SU-DHL-6 (cell line): ENCODE measurements around the gene SORCS2.

Experiments used
- H2AFZ ChIP-seq: fragments of 200-600 bp; sonication (generic); 2 replicates; pipeline ENCODE4 v1.6.1; 2014; ENCODE audit warnings: low read depth, mild to moderate bottlenecking, moderate library complexity, mixed read lengths, antibody characterized with exemption, low read length; ENCODE audit not compliant: severe bottlenecking
- H3F3A ChIP-seq: fragments of 200-600 bp; shearing (Covaris generic); 2 replicates; pipeline ENCODE4 v1.6.0; 2016; ENCODE audit warnings: antibody characterized with exemption, mild to moderate bottlenecking; ENCODE audit not compliant: insufficient read depth
- H3K27ac ChIP-seq: fragments of 200-600 bp; sonication (generic); 2 replicates; pipeline ENCODE4 v1.5.1; 2016; ENCODE audit warnings: low read depth, mild to moderate bottlenecking, low read length, moderate library complexity, mixed read lengths
- H3K27me3 ChIP-seq: fragments of 200-600 bp; sonication (generic), shearing (Covaris generic); 2 replicates; pipeline ENCODE4 v1.6.0; 2014; ENCODE audit warnings: mild to moderate bottlenecking, low read length
- H3K36me3 ChIP-seq: fragments of 200-600 bp; sonication (generic); 2 replicates; pipeline ENCODE4 v1.6.1; 2014; ENCODE audit warnings: mild to moderate bottlenecking, low read length, mixed read lengths
- H3K4me2 ChIP-seq: fragments of 300-600, 200-600 bp; shearing (Covaris generic), sonication (generic); 2 replicates; pipeline ENCODE4 v1.6.0; 2014; ENCODE audit warnings: low read length, low read depth, mild to moderate bottlenecking; ENCODE audit not compliant: poor library complexity, severe bottlenecking
- H3K4me3 ChIP-seq: fragments of 200-600 bp; sonication (generic); 2 replicates; pipeline ENCODE4 v1.5.1; 2014; ENCODE audit warnings: antibody characterized with exemption, low read length, mild to moderate bottlenecking, mixed read lengths; ENCODE audit not compliant: insufficient read depth, poor library complexity, severe bottlenecking
- H3K79me2 ChIP-seq: fragments of 200-600 bp; sonication (generic); 2 replicates; pipeline ENCODE4 v1.6.1; 2014; ENCODE audit warnings: mild to moderate bottlenecking, low read length, moderate library complexity; ENCODE audit not compliant: insufficient read depth
- H3K9ac ChIP-seq: fragments of 200-600 bp; sonication (generic); 2 replicates; pipeline ENCODE4 v1.7.0; 2014; ENCODE audit warnings: mild to moderate bottlenecking, low read length
- H3K9me2 ChIP-seq: fragments of 200-600 bp; sonication (generic); replicated peaks from 2 replicates; pipeline ENCODE4 v1.6.1; 2014; ENCODE audit warnings: low read length; ENCODE audit not compliant: insufficient read depth
- H3K9me3 ChIP-seq: fragments of 200-600 bp; sonication (generic); 2 replicates; pipeline ENCODE4 v1.6.1; 2014; ENCODE audit warnings: low read length, mixed read lengths; ENCODE audit not compliant: insufficient read depth
- H4K20me1 ChIP-seq: fragments of 200-600 bp; sonication (generic); 2 replicates; pipeline ENCODE4 v1.6.1; 2014; ENCODE audit warnings: low read depth, mild to moderate bottlenecking, antibody characterized with exemption, low read length, moderate library complexity, mixed read lengths
- CTCF ChIP-seq: fragments of 200-600 bp; sonication (generic); IDR thresholded peaks from one replicate; pipeline ENCODE4 v1.5.1; 2017; ENCODE audit warnings: antibody characterized with exemption, mild to moderate bottlenecking, low read length, moderate library complexity; ENCODE audit not compliant: insufficient read depth, poor library complexity, severe bottlenecking
- EZH2phosphoT487 ChIP-seq: fragments of 200-600 bp; sonication (generic), shearing (Covaris generic); conservative IDR thresholded peaks from 2 replicates; pipeline ENCODE4 v1.6.1; 2018; ENCODE audit warnings: mild to moderate bottlenecking, antibody characterized with exemption, low read length, moderate library complexity, mixed read lengths

Gene SORCS2

GRCh38 chr4:7414046-7414445, 221.7 kb downstream of the SORCS2 start:
- Histone ChIP-seq H3K9me3 (no peaks in the 10 kb centered on the region), H4K20me1 (no peaks in the 10 kb centered on the region), H3K4me2 (no peak overlapping the region), H3K36me3 (no peaks in the 10 kb centered on the region), H3K27ac (no peak overlapping the region), H3K4me3 (no peak overlapping the region), H3K9ac (no peak overlapping the region), H3K9me2 (no peaks in the 10 kb centered on the region), H3K27me3 (no peaks in the 10 kb centered on the region), H2AFZ (no peak overlapping the region), H3K79me2 (no peaks in the 10 kb centered on the region), H3F3A (no peaks in the 10 kb centered on the region)
- TF ChIP-seq EZH2phosphoT487 (no peak), CTCF (no peak)

GRCh38 chr4:7414736-7415510, 222.6 kb downstream of the SORCS2 start:
- no peak overlapping the region for H3K27ac ChIP-seq
- H3K9me2 ChIP-seq, result no peaks in the 10 kb centered on the region
- TF ChIP-seq CTCF, result no peak
- no peak for TF ChIP-seq EZH2phosphoT487
- H3K4me2 ChIP-seq, result no peak overlapping the region
- no peaks in the 10 kb centered on the region for H3F3A ChIP-seq
- no peaks in the 10 kb centered on the region for H3K79me2 ChIP-seq
- H3K9ac ChIP-seq, result no peak overlapping the region
- no peak overlapping the region for H2AFZ ChIP-seq
- no peak overlapping the region for H3K4me3 ChIP-seq
- no peaks in the 10 kb centered on the region for H3K36me3 ChIP-seq
- H3K27me3 ChIP-seq, result no peaks in the 10 kb centered on the region
- no peaks in the 10 kb centered on the region for H4K20me1 ChIP-seq
- no peaks in the 10 kb centered on the region for H3K9me3 ChIP-seq

GRCh38 chr4:7415927-7416686, 223.8 kb downstream of the SORCS2 start:
- Histone ChIP-seq H3K27me3 (no peaks in the 10 kb centered on the region), H3F3A (no peaks in the 10 kb centered on the region), H3K4me2 (no peak overlapping the region), H3K27ac (no peak overlapping the region), H3K79me2 (no peaks in the 10 kb centered on the region), H4K20me1 (no peaks in the 10 kb centered on the region), H2AFZ (no peak overlapping the region), H3K9ac (no peak overlapping the region), H3K36me3 (no peaks in the 10 kb centered on the region), H3K9me2 (no peaks in the 10 kb centered on the region), H3K9me3 (no peaks in the 10 kb centered on the region), H3K4me3 (no peak overlapping the region)
- no peak for TF ChIP-seq CTCF
- TF ChIP-seq EZH2phosphoT487, result no peak
